SK-N-MC (cell line): ENCODE data around the gene GALC.

Source experiments
- DNase-seq: peaks from one replicate; pipeline ENCODE4 v3.0.0-alpha.2; 2011; ENCODE audit warnings: low read depth, low spot score
- H3K27ac ChIP-seq: fragments of 200-600 bp; sonication (generic); 2 replicates; pipeline ENCODE4 v1.5.1; 2016; ENCODE audit warnings: mixed run types
- H3K36me3 ChIP-seq: fragments of 200-600 bp; sonication (generic); 2 replicates; pipeline ENCODE4 v1.6.1; 2017; ENCODE audit warnings: antibody characterized with exemption, low read length, mixed read lengths; ENCODE audit not compliant: insufficient read depth
- H3K4me3 ChIP-seq: fragments of 200-600 bp; sonication (generic); 2 replicates; pipeline ENCODE4 v1.5.1; 2016
- H3K9ac ChIP-seq: fragments of 200-600 bp; sonication (generic); 2 replicates; pipeline ENCODE4 v1.8.0; 2017; ENCODE audit warnings: mixed run types, mixed read lengths; ENCODE audit not compliant: insufficient read length
- H3K9me3 ChIP-seq: fragments of 200-600 bp; sonication (generic); 2 replicates; pipeline ENCODE4 v1.6.1; 2017; ENCODE audit warnings: low read depth, mild to moderate bottlenecking, antibody characterized with exemption, low read length, moderate library complexity, mixed read lengths
- EZH2 ChIP-seq: fragments of 200-600 bp; sonication (generic); IDR thresholded peaks from one replicate; pipeline ENCODE4 v1.6.1; 2017; ENCODE audit warnings: antibody characterized with exemption
- FOXP2 ChIP-seq: optimal IDR thresholded peaks from 2 replicates; pipeline ENCODE3; 2011; ENCODE audit warnings: mild to moderate bottlenecking, moderate library complexity; ENCODE audit not compliant: insufficient read depth; ENCODE audit errors: extremely low read length, control extremely low read depth
- POLR2AphosphoS5 ChIP-seq: IDR thresholded peaks from 2 replicates; pipeline ENCODE4 v1.6.1; 2012; ENCODE audit warnings: mild to moderate bottlenecking, low read depth, low read length, borderline replicate concordance

Gene GALC

DNA sequence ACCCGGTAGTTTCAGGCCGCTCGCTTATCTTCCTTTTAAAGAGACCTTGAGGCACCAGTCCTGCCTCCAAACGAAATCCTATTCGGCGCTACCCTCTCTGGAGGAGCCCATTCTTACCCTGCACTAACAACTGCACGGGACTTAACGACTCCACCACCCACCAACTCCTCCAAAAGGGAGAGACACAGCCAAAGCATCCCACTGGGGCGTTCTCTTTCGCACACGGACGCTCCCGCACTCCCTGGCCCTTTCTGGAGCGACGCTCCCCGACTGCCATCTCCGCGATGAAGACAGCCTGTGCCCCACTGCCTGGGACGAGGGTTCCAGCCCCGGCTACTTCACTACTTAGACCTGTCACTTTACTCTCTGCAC, 650 bp downstream of the GALC start:
- Histone ChIP-seq H3K4me3 (no peak overlapping the region), H3K9me3 (no peaks in the 10 kb centered on the region), H3K9ac (no peak overlapping the region), H3K36me3 (no peaks in the 10 kb centered on the region), H3K27ac (no peak overlapping the region)
- no peak for DNase-seq
- TF ChIP-seq FOXP2 (no peak), POLR2AphosphoS5 (no peak), EZH2 (no peak)

DNA sequence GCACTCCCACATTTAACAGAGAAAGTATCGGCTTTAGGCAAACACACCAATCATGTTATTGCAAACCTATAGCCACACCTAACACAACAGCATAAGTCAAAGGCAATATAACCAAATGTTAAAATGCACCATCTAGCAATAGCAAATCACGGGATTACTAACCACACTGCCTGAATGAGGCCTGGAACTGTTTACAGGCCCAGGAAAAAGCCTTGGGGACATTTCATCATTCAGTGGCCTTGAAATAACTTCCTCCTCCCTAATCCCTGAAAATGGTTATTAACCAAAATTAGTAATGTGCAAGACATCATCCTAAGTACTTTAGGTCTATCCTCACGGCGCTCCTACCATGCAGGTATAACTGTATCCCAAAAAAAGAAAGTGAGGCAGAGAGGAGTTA, 2.3 kb downstream of the GALC start:
- no peak for DNase-seq
- TF ChIP-seq EZH2: no peak
- TF ChIP-seq POLR2AphosphoS5: no peak
- no peak for TF ChIP-seq FOXP2
- Histone ChIP-seq H3K9ac (no peak overlapping the region), H3K27ac (no peak overlapping the region), H3K9me3 (no peaks in the 10 kb centered on the region), H3K36me3 (no peaks in the 10 kb centered on the region), H3K4me3 (no peak overlapping the region)

DNA sequence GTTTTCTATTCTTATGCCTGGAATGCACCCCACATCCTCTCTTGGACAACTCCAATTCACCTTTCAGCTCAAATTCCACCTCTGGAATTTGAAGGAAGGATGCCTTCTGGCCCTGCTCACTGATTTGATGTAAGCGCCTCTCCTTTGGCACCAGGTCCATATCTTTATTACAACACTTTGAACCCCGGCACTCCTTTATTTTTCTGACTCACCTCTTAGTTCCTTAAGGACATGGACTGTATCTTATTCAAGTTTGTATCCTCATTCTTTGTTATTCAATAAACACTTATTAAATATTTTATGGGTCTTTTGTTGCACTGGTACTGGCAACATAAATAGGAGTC, 3.1 kb downstream of the GALC start:
- Histone ChIP-seq H3K9ac (no peak overlapping the region), H3K4me3 (no peak overlapping the region), H3K9me3 (no peaks in the 10 kb centered on the region), H3K36me3 (no peaks in the 10 kb centered on the region), H3K27ac (no peak overlapping the region)
- DNase-seq: no peak
- TF ChIP-seq EZH2 (no peak), POLR2AphosphoS5 (no peak), FOXP2 (no peak)

DNA sequence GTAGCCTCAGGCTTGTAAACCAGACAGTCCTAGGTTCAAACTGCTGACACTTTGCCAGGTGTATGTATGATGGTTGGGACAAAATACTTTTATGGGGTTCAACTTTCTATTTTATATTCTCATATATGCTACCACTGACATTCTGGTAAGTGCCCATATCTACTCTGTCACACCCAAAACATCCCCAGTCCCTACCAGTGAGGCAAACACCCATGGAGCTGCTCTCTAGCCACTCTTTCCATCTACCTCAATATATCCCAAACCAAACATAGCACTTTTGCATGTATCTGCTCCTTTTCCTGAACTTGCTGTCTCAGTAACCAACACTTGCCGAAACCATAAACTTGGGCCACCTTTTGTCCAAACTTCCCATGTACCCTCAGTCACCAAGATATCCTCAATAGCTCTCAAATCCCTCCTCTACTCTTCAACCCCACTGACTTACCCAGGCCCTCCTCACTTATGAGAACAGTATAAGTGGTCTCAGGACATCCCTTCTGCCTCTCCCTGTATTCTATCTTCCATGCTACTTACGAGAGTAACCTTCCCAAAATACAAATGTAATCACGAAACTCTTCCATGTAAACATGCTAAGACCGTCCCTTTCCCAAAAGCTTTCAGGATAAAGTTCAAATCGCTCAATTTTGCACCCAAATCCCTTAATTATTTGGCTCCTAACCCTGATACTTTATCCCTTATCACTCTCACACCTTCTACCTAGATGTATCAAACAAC, 3.6 kb downstream of the GALC start:
- H3K9me3 ChIP-seq: no peaks in the 10 kb centered on the region
- no peak overlapping the region for H3K4me3 ChIP-seq
- no peak overlapping the region for H3K9ac ChIP-seq
- TF ChIP-seq FOXP2 (no peak), POLR2AphosphoS5 (no peak), EZH2 (no peak)
- DNase-seq: no peak
- H3K27ac ChIP-seq: no peak overlapping the region
- no peaks in the 10 kb centered on the region for H3K36me3 ChIP-seq

DNA sequence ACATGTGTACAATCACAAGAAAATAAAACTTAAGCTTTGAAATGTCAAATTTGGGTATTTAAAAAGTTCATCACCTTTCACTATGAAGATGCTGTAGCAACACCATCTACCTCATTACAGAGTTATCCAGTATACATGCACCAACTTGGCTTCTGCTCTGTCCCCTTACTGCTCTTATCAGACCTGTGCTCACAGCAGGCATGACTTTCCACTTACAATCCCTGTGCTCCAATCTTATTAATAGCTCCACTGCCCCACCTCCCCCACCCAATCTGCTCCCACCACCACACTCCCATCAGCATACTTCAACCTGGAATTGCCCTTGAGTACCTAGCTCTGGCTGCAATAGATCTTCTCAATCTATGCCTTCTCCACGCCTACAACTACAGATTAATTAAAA, 13.3 kb downstream of the GALC start:
- no peaks in the 10 kb centered on the region for H3K9me3 ChIP-seq
- no peak for TF ChIP-seq FOXP2
- TF ChIP-seq EZH2: no peak
- no peak for TF ChIP-seq POLR2AphosphoS5
- no peak overlapping the region for H3K27ac ChIP-seq
- no peaks in the 10 kb centered on the region for H3K36me3 ChIP-seq
- DNase-seq: no peak
- H3K4me3 ChIP-seq: no peak overlapping the region
- no peak overlapping the region for H3K9ac ChIP-seq

DNA sequence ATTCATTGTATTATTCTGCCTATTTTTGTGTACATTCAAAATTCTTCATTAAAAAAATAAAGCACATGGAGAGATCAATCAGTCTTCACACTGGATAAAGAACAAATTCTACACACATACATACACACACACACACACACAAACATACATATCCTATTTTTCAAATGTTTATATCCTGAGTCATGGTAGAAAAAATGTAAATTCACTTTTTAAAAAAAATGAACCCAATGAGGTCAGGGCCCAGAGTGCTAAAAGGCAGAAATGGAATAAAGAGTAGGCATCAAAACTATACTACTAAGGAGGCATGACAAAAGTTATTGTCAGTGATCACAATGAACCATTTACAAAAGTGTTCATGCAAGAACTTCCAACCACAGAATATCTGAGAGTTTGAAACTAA, 17.3 kb downstream of the GALC start:
- Histone ChIP-seq H3K4me3 (no peak overlapping the region), H3K27ac (no peak overlapping the region), H3K9ac (no peak overlapping the region), H3K36me3 (no peaks in the 10 kb centered on the region), H3K9me3 (no peaks in the 10 kb centered on the region)
- DNase-seq: no peak
- TF ChIP-seq EZH2 (no peak), FOXP2 (no peak), POLR2AphosphoS5 (no peak)

DNA sequence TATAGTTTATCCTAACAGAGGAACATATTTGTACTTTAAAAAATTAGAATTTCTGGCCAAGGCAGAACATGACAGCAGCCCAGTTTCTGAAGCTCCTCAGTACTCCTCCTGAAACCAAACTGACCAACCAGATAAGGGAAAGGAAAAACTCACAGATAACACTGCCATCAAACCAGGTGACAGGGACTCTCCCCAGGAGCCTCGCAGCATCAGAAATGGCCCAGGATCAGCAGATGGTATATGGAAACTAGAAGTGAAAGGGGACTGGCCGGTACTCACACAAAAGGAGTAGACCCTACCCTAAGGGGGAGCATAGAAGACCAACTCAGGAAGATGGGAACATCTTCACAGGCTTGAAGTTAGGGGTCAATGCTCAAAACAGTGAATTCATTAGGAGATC, 22.0 kb downstream of the GALC start:
- H3K36me3 ChIP-seq: no peaks in the 10 kb centered on the region
- H3K9ac ChIP-seq: no peak overlapping the region
- no peaks in the 10 kb centered on the region for H3K9me3 ChIP-seq
- H3K4me3 ChIP-seq: no peak overlapping the region
- no peak overlapping the region for H3K27ac ChIP-seq
- no peak for DNase-seq
- TF ChIP-seq FOXP2 (no peak), EZH2 (no peak), POLR2AphosphoS5 (no peak)

DNA sequence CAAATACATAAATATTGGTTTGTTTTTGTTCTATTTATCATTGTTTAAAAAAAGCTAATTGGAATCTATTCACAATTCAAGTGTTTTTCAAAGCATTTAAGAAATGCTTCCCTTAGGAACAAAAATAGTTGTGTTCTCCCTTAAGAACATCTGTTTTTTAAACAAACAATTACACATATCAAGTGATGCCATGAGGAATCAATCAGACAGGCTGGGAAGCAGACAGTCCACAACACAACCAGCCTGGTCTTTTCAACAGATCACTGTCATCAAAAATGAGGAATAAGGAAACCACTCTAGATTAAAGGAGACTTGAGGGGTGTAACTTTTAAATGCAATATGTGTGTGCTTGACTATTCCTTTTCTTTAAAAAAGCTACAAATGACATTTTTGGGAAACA, 25.5 kb downstream of the GALC start:
- Histone ChIP-seq H3K4me3 (no peak overlapping the region), H3K27ac (no peak overlapping the region), H3K9ac (no peak overlapping the region), H3K36me3 (no peaks in the 10 kb centered on the region), H3K9me3 (no peaks in the 10 kb centered on the region)
- DNase-seq: no peak
- no peak for TF ChIP-seq FOXP2
- TF ChIP-seq POLR2AphosphoS5: no peak
- TF ChIP-seq EZH2: no peak

DNA sequence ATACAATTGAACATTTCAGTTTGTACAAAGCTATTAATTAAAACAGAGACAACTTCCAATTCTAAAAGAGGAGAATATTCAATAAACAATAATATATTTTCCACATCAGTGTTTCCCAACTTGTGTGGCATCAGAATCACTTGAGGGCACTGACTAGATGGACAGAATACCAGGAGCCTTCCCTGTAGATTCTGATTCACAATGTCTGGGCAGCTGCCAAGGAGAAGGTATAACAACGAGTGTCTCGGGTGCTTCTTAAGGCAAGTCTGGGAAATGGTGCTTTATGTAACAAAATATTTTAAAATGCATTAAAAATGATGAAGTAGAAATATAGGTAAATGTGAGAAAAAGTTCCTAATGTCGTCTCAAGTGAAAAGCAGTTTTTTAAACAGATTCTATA, 26.2 kb downstream of the GALC start:
- H3K9me3 ChIP-seq: no peaks in the 10 kb centered on the region
- no peak overlapping the region for H3K27ac ChIP-seq
- DNase-seq: no peak
- H3K9ac ChIP-seq: no peak overlapping the region
- no peak overlapping the region for H3K4me3 ChIP-seq
- H3K36me3 ChIP-seq: no peaks in the 10 kb centered on the region
- TF ChIP-seq EZH2: no peak
- TF ChIP-seq POLR2AphosphoS5: no peak
- no peak for TF ChIP-seq FOXP2
